Transverse colon (tissue), 4 donors: Measurements from ENCODE around the gene POLD1.

Experiments used
- EP300 ChIP-seq: sonication (generic); formaldehyde crosslinking; IDR thresholded peaks from one replicate; pipeline ENCODE4 v1.6.1; 2017; ENCODE audit warnings: antibody characterized with exemption, low read depth
- POLR2A ChIP-seq: fragments of 450-650 bp; IDR thresholded peaks from one replicate; pipeline ENCODE4 v1.6.1; 2016; ENCODE audit warnings: antibody characterized with exemption, mild to moderate bottlenecking, moderate library complexity
- POLR2AphosphoS5 ChIP-seq, 3 donors: sonication (generic); formaldehyde crosslinking; IDR thresholded peaks; one replicate each; pipeline ENCODE4 v1.6.1; 2016; ENCODE audit warnings: antibody characterized with exemption in 3 of 3
- TF ChIP-seq, protein P1 (sequence below), 5 experiments: fragments of 200-600 bp in 3 of 5; fragments of 450-650 bp in 2 of 5; sonication (generic) in 3 of 5; IDR thresholded peaks; 1 replicate in 2 of 5; 2 replicates in 3 of 5; pipeline ENCODE4 v1.5.1; 2016 to 2017; ENCODE audit warnings: antibody characterized with exemption in 5 of 5, inconsistent platforms in 3 of 5, mild to moderate bottlenecking in 2 of 5, moderate library complexity in 1 of 5

- TF ChIP-seq, protein P1, sequence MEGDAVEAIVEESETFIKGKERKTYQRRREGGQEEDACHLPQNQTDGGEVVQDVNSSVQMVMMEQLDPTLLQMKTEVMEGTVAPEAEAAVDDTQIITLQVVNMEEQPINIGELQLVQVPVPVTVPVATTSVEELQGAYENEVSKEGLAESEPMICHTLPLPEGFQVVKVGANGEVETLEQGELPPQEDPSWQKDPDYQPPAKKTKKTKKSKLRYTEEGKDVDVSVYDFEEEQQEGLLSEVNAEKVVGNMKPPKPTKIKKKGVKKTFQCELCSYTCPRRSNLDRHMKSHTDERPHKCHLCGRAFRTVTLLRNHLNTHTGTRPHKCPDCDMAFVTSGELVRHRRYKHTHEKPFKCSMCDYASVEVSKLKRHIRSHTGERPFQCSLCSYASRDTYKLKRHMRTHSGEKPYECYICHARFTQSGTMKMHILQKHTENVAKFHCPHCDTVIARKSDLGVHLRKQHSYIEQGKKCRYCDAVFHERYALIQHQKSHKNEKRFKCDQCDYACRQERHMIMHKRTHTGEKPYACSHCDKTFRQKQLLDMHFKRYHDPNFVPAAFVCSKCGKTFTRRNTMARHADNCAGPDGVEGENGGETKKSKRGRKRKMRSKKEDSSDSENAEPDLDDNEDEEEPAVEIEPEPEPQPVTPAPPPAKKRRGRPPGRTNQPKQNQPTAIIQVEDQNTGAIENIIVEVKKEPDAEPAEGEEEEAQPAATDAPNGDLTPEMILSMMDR (IDR thresholded peaks at IDR 0.05), result no peak
- TF ChIP-seq POLR2A (no peak), POLR2AphosphoS5 (IDR thresholded peaks at IDR 0.05) (no peak), EP300 (no peak)
Observed at GRCh38 chr19:50460161-50460765, 76.1 kb downstream of the POLD1 start.
